Stimulated activated naive B cell treated with anti-CD40 and anti-IgM and Interleukin-4, amounts not matched to agents 10 μg/mL and 1 μg/mL and 100 μg/mL, for 72 hours (primary cell): ENCODE measurements around the gene UNK.
"Not testable (repeated sequence)": the region's sequence is repeated elsewhere in the genome, so short reads cannot be mapped to it uniquely, and the experiment has no call there.

Experiments used
- ATAC-seq, 2 donors: fragments of 150-1000 bp; cut with Tn5 transposase; replicated peaks; 2 replicates each; pipeline ENCODE4 v1.10.0; 2021; ENCODE audit warnings: moderate library complexity in 1 of 2
- DNase-seq: peaks from one replicate; pipeline ENCODE4 v3.0.0; 2021
- H3K27ac Mint-ChIP-seq: one replicate; pipeline ENCODE4 v1.8.0; 2022; ENCODE audit warnings: mild to moderate bottlenecking, mixed read lengths
- H3K27me3 Mint-ChIP-seq, 2 donors: one replicate each; pipeline ENCODE4 v1.8.0; 2022; ENCODE audit warnings: mixed read lengths in 2 of 2
- H3K36me3 Mint-ChIP-seq, 2 donors: one replicate each; pipeline ENCODE4 v1.8.0; 2022; ENCODE audit warnings: mixed read lengths in 2 of 2, mild to moderate bottlenecking in 1 of 2
- H3K4me1 Mint-ChIP-seq, 2 donors: one replicate each; pipeline ENCODE4 v1.8.0; 2022; ENCODE audit warnings: mixed read lengths in 2 of 2, mild to moderate bottlenecking in 1 of 2
- H3K4me3 Mint-ChIP-seq, 2 donors: one replicate each; pipeline ENCODE4 v1.8.0; 2022; ENCODE audit warnings: mild to moderate bottlenecking in 2 of 2, mixed read lengths in 2 of 2, moderate library complexity in 1 of 2
- H3K9me3 Mint-ChIP-seq, 2 donors: one replicate each; pipeline ENCODE4 v1.8.0; 2022; ENCODE audit warnings: mixed read lengths in 2 of 2, mild to moderate bottlenecking in 1 of 2

The UNK gene

GRCh38 chr17:75773808-75774470, 10.7 kb upstream of the UNK start:
- DNase-seq (no peak), ATAC-seq (no peak)
- H3K27me3 Mint-ChIP-seq, result no peaks in the 10 kb centered on the region
- H3K36me3 Mint-ChIP-seq, result peaks cover 32 to 45% of the 10 kb centered on the region in 2 donors
- H3K4me3 Mint-ChIP-seq, result no peak overlapping the region
- peak overlapping the region; percentile 79 for H3K27ac Mint-ChIP-seq
- H3K4me1 Mint-ChIP-seq, result peaks cover 21 to 49% of the 10 kb centered on the region in 2 donors
- no peaks in the 10 kb centered on the region for H3K9me3 Mint-ChIP-seq

- ATAC-seq (no peak), DNase-seq (no peak)
- H3K4me1 Mint-ChIP-seq, result peaks cover 22 to 51% of the 10 kb centered on the region in 2 donors
- peaks cover 1 to 2% of the 10 kb centered on the region in 2 donors for H3K27me3 Mint-ChIP-seq
- peak overlapping the region in 1 of 2 donors; percentile 29 for H3K4me3 Mint-ChIP-seq
- H3K36me3 Mint-ChIP-seq, result peaks cover 33 to 47% of the 10 kb centered on the region in 2 donors
- peak overlapping the region; percentile 91 for H3K27ac Mint-ChIP-seq
- no peaks in the 10 kb centered on the region for H3K9me3 Mint-ChIP-seq
Observed at GRCh38 chr17:75774471-75774990, 10.1 kb upstream of the UNK start.

- peaks cover 35 to 51% of the 10 kb centered on the region in 2 donors for H3K36me3 Mint-ChIP-seq
- ATAC-seq (no peak), DNase-seq (no peak)
- H3K9me3 Mint-ChIP-seq, result no peaks in the 10 kb centered on the region
- peaks cover 5 to 6% of the 10 kb centered on the region in 2 donors for H3K27me3 Mint-ChIP-seq
- peak overlapping the region; percentile 91 for H3K27ac Mint-ChIP-seq
- H3K4me3 Mint-ChIP-seq, result peak overlapping the region in 1 of 2 donors; percentile 27
- peaks cover 26 to 57% of the 10 kb centered on the region in 2 donors for H3K4me1 Mint-ChIP-seq
Observed at GRCh38 chr17:75774991-75775668, 9.5 kb upstream of the UNK start.

GRCh38 chr17:75776386-75777295, 8.0 kb upstream of the UNK start:
- peak; percentile 4 to 17 for ATAC-seq
- peaks cover 23 to 53% of the 10 kb centered on the region in 2 donors for H3K4me1 Mint-ChIP-seq
- H3K36me3 Mint-ChIP-seq, result peaks cover 35 to 51% of the 10 kb centered on the region in 2 donors
- no peaks in the 10 kb centered on the region for H3K9me3 Mint-ChIP-seq
- peak overlapping the region; percentile 62 to 77 for H3K4me3 Mint-ChIP-seq
- DNase-seq, result peak; percentile 47
- peaks cover 5 to 6% of the 10 kb centered on the region in 2 donors for H3K27me3 Mint-ChIP-seq
- H3K27ac Mint-ChIP-seq, result peak overlapping the region; percentile 91

DNA sequence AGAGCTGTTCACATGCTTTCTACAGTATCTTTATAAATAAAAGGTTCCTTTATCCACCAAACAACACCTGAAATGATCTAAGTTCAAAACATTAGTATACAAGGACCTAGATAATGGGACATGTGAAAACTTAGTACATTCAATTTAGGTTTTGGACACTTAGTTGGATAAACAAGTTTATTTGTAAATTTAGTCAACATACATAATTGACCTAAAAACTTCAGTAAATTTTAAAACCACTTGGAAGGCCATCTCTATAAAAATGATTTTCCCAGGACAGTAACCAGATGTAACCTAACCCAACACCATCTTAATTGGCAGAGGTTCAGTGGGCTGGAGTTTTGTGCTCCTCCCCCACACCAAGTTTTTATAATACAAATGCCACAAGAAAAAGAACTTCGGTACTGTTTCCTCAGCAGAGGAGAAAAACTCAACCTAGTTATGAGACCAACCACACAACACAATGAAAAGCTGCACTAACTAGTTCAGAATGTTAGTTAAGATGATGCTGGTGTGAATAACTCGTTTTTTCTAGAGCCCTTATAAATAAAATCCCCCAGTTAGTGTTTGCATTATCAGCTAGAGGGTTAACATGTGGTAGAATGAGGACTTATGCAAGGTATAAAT, 7.2 kb upstream of the UNK start:
- peak overlapping the region; percentile 57 to 62 for H3K4me3 Mint-ChIP-seq
- peaks cover 5 to 6% of the 10 kb centered on the region in 2 donors for H3K27me3 Mint-ChIP-seq
- H3K27ac Mint-ChIP-seq, result peak overlapping the region; percentile 91
- ATAC-seq (no peak), DNase-seq (no peak)
- peaks cover 35 to 51% of the 10 kb centered on the region in 2 donors for H3K36me3 Mint-ChIP-seq
- H3K4me1 Mint-ChIP-seq, result peaks cover 23 to 49% of the 10 kb centered on the region in 2 donors
- H3K9me3 Mint-ChIP-seq, result no peaks in the 10 kb centered on the region

GRCh38 chr17:75778066-75778860, 6.3 kb upstream of the UNK start:
- peak overlapping the region; percentile 99 for H3K27ac Mint-ChIP-seq
- H3K4me3 Mint-ChIP-seq, result peak overlapping the region; percentile 90 to 94
- H3K27me3 Mint-ChIP-seq, DNase-seq, ATAC-seq, H3K9me3 Mint-ChIP-seq: not testable (repeated sequence)
- peaks cover 27 to 55% of the 10 kb centered on the region in 2 donors for H3K4me1 Mint-ChIP-seq
- peaks cover 35 to 51% of the 10 kb centered on the region in 2 donors for H3K36me3 Mint-ChIP-seq

DNA sequence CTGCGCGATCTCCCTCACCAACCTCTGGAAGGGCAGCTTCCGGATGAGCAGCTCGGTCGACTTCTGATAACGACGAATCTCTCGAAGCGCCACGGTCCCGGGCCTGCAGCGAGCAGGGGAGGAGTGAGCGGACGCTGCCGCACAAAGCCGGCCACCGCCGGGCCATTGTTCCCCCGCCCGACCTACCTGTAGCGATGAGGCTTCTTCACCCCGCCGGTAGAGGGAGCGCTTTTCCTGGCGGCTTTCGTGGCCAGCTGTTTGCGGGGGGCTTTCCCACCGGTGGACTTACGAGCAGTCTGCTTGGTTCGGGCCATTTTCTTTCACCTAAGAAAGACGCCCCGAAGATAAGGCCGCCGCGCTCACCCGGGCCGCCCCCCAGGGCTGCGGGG, 5.8 kb upstream of the UNK start:
- peaks cover 35 to 51% of the 10 kb centered on the region in 2 donors for H3K36me3 Mint-ChIP-seq
- peaks cover 5 to 6% of the 10 kb centered on the region in 2 donors for H3K27me3 Mint-ChIP-seq
- H3K4me1 Mint-ChIP-seq, result peaks cover 29 to 60% of the 10 kb centered on the region in 2 donors

GRCh38 chr17:75779250-75779986, 5.2 kb upstream of the UNK start:
- H3K36me3 Mint-ChIP-seq, result peaks cover 33 to 49% of the 10 kb centered on the region in 2 donors
- ATAC-seq, result peak; percentile 68 to 74
- DNase-seq, result peak; percentile 94
- H3K4me3 Mint-ChIP-seq, result peak overlapping the region; percentile 90 to 94
- peak overlapping the region; percentile 99 for H3K27ac Mint-ChIP-seq
- H3K4me1 Mint-ChIP-seq, result peaks cover 29 to 61% of the 10 kb centered on the region in 2 donors
- H3K9me3 Mint-ChIP-seq, result peaks cover 0 to 1% of the 10 kb centered on the region in 2 donors
- H3K27me3 Mint-ChIP-seq, result peaks cover 5 to 6% of the 10 kb centered on the region in 2 donors

More for the DNA sequence above, 5.8 kb upstream of the UNK start:
- no peak for ATAC-seq
- H3K27ac Mint-ChIP-seq, result peak overlapping the region; percentile 99
- no peak for DNase-seq
- peak overlapping the region; percentile 90 to 94 for H3K4me3 Mint-ChIP-seq
- peaks cover 0 to 1% of the 10 kb centered on the region in 2 donors for H3K9me3 Mint-ChIP-seq

- peak overlapping the region; percentile 99 for H3K27ac Mint-ChIP-seq
- DNase-seq (no peak), ATAC-seq (no peak)
- peaks cover 29 to 63% of the 10 kb centered on the region in 2 donors for H3K4me1 Mint-ChIP-seq
- peaks cover 34 to 45% of the 10 kb centered on the region in 2 donors for H3K36me3 Mint-ChIP-seq
- H3K9me3 Mint-ChIP-seq, result peaks cover 0 to 1% of the 10 kb centered on the region in 2 donors
- H3K27me3 Mint-ChIP-seq, result peaks cover 5 to 6% of the 10 kb centered on the region in 2 donors
- peak overlapping the region; percentile 90 to 94 for H3K4me3 Mint-ChIP-seq
Observed at GRCh38 chr17:75779987-75780889, 4.4 kb upstream of the UNK start.

- H3K27ac Mint-ChIP-seq, result peak overlapping the region; percentile 96
- H3K36me3 Mint-ChIP-seq, result peaks cover 15 to 32% of the 10 kb centered on the region in 2 donors
- H3K4me3 Mint-ChIP-seq, result peak overlapping the region; percentile 75 to 93
- peaks cover 27 to 52% of the 10 kb centered on the region in 2 donors for H3K4me1 Mint-ChIP-seq
- peak; percentile 31 to 36 for ATAC-seq
- H3K27me3 Mint-ChIP-seq, result peaks cover 5 to 6% of the 10 kb centered on the region in 2 donors
- DNase-seq, result no peak
- peaks cover 0 to 1% of the 10 kb centered on the region in 2 donors for H3K9me3 Mint-ChIP-seq
Observed at GRCh38 chr17:75783069-75783783, 1.4 kb upstream of the UNK start.
